GM23338 (cell line): ENCODE results near the gene B4GALT1. TPM values are rescaled to one million over a fixed set of nuclear protein-coding genes. Genes with fewer than 3 reads are reported as not detected.
A peak's percentile ranks its signal among the peaks of the same experiment; 100 is the strongest.

Source experiments
- ATAC-seq: fragments of 200-7000 bp; cut with Tn5 transposase; 3 replicates; pipeline ENCODE4 v1.9.1; 2020
- DNase-seq: peaks from one replicate; pipeline ENCODE4 v3.0.0-alpha.2; 2015; ENCODE audit warnings: low spot score
- H2AFZ ChIP-seq: fragments of 200-600 bp; sonication (generic); 2 replicates; pipeline ENCODE4 v1.8.0; 2016; ENCODE audit warnings: antibody characterized with exemption, mild to moderate bottlenecking, moderate library complexity
- H3F3A ChIP-seq: fragments of 200-600 bp; sonication (generic); replicated peaks from 2 replicates; pipeline ENCODE4 v1.8.0; 2017; ENCODE audit warnings: antibody characterized with exemption, mixed run types, low read depth
- H3K27ac ChIP-seq: fragments of 200-600 bp; sonication (generic); 2 replicates; pipeline ENCODE4 v1.6.1; 2016; ENCODE audit warnings: low read depth
- H3K27me3 ChIP-seq: fragments of 200-600 bp; sonication (generic); 2 replicates; pipeline ENCODE4 v1.8.0; 2016; ENCODE audit warnings: mild to moderate bottlenecking, mixed run types, moderate library complexity; ENCODE audit not compliant: insufficient read depth
- H3K36me3 ChIP-seq: fragments of 200-600 bp; sonication (generic); 2 replicates; pipeline ENCODE4 v1.8.0; 2016; ENCODE audit warnings: mild to moderate bottlenecking; ENCODE audit not compliant: insufficient read depth
- H3K4me1 ChIP-seq: fragments of 200-600 bp; sonication (generic); 2 replicates; pipeline ENCODE4 v1.8.0; 2016; ENCODE audit warnings: mild to moderate bottlenecking, moderate library complexity; ENCODE audit not compliant: insufficient read depth
- H3K4me2 ChIP-seq: fragments of 200-600 bp; sonication (generic); 2 replicates; pipeline ENCODE4 v1.7.1; 2017; ENCODE audit warnings: mixed run types
- H3K4me3 ChIP-seq: fragments of 200-600 bp; sonication (generic); 2 replicates; pipeline ENCODE4 v1.6.1; 2016; ENCODE audit warnings: mixed run types
- H3K79me2 ChIP-seq: fragments of 200-600 bp; sonication (generic); replicated peaks from 2 replicates; pipeline ENCODE4 v1.8.0; 2017; ENCODE audit warnings: mild to moderate bottlenecking; ENCODE audit not compliant: insufficient read depth
- H3K9me2 ChIP-seq: fragments of 200-600 bp; sonication (generic); 2 replicates; pipeline ENCODE4 v1.8.0; 2017; ENCODE audit not compliant: insufficient read depth
- H4K20me1 ChIP-seq: fragments of 200-600 bp; sonication (generic); replicated peaks from 2 replicates; pipeline ENCODE4 v1.8.0; 2017; ENCODE audit warnings: mild to moderate bottlenecking; ENCODE audit not compliant: insufficient read depth
- H3K27ac Mint-ChIP-seq: 2 replicates; pipeline ENCODE4 v1.8.0; 2020; ENCODE audit warnings: inconsistent platforms, mild to moderate bottlenecking, moderate library complexity, mixed read lengths
- H3K27me3 Mint-ChIP-seq: 3 replicates; pipeline ENCODE4 v1.8.0; 2022; ENCODE audit warnings: low read depth, mild to moderate bottlenecking, moderate library complexity, mixed read lengths, inconsistent platforms; ENCODE audit not compliant: insufficient read depth, poor library complexity
- H3K36me3 Mint-ChIP-seq: 3 replicates; pipeline ENCODE4 v1.8.0; 2021; ENCODE audit warnings: low read depth, mild to moderate bottlenecking, inconsistent platforms, moderate library complexity, mixed read lengths
- H3K4me1 Mint-ChIP-seq: 3 replicates; pipeline ENCODE4 v1.8.0; 2020; ENCODE audit warnings: mild to moderate bottlenecking, inconsistent platforms, mixed read lengths
- H3K4me3 Mint-ChIP-seq: 3 replicates; pipeline ENCODE4 v1.8.0; 2021; ENCODE audit warnings: moderate library complexity, mild to moderate bottlenecking, inconsistent platforms, mixed read lengths
- H3K9me3 Mint-ChIP-seq: 3 replicates; pipeline ENCODE4 v1.8.0; 2020; ENCODE audit warnings: moderate library complexity, mild to moderate bottlenecking, inconsistent platforms, mixed read lengths
- CREB1 ChIP-seq: fragments of 250-450 bp; sonication (Bioruptor Pico); IDR thresholded peaks from 2 replicates; pipeline ENCODE4 v1.5.0; 2020; ENCODE audit warnings: low read depth, mild to moderate bottlenecking, moderate library complexity
- EZH2 ChIP-seq: fragments of 200-600 bp; sonication (generic); IDR thresholded peaks from one replicate; pipeline ENCODE4 v1.8.0; 2017; ENCODE audit warnings: antibody characterized with exemption, mild to moderate bottlenecking, low read depth; ENCODE audit not compliant: unreplicated experiment
- EZH2phosphoT487 ChIP-seq: fragments of 200-600 bp; sonication (generic); IDR thresholded peaks from one replicate; pipeline ENCODE4 v1.8.1; 2018; ENCODE audit warnings: antibody characterized with exemption; ENCODE audit not compliant: unreplicated experiment
- JUNB ChIP-seq: IDR thresholded peaks from one replicate; pipeline ENCODE4 v1.6.1; 2016; ENCODE audit warnings: antibody characterized with exemption; ENCODE audit not compliant: unreplicated experiment
- NANOG ChIP-seq: IDR thresholded peaks from 2 replicates; pipeline ENCODE4 v1.6.1; 2016; ENCODE audit warnings: antibody characterized with exemption, borderline replicate concordance
- POLR2AphosphoS5 ChIP-seq: IDR thresholded peaks from 2 replicates; pipeline ENCODE4 v1.6.1; 2016; ENCODE audit warnings: antibody characterized with exemption, low read depth
- STAT1 ChIP-seq: IDR thresholded peaks from one replicate; pipeline ENCODE4 v1.6.1; 2016; ENCODE audit warnings: antibody characterized with exemption; ENCODE audit not compliant: unreplicated experiment
- ZNF114 ChIP-seq: fragments of 250-450 bp; sonication (Bioruptor Pico); IDR thresholded peaks from 2 replicates; pipeline ENCODE4 v1.5.0; 2020; ENCODE audit warnings: mild to moderate bottlenecking, moderate library complexity
- ZNF331 ChIP-seq: fragments of 250-450 bp; sonication (Bioruptor Pico); IDR thresholded peaks from 2 replicates; pipeline ENCODE4 v1.5.0; 2020; ENCODE audit warnings: low read depth, mild to moderate bottlenecking, moderate library complexity
- polyA plus RNA-seq: library from polyadenylated mRNA; unstranded; fragments of >200 nt; fragmentation: Nextera tagmentation; extraction: Ambion mirVana; gene quantifications from 2 replicates; pipeline ENCODE4 v1.2.1, GENCODE V29; 2016
- total RNA-seq: library from RNA; depleted of rRNA; stranded (reverse); fragments of >200 nt; shearing (Covaris generic); gene quantifications from 2 replicates; pipeline ENCODE4 v1.2.3, GENCODE V29; 2014
- TF ChIP-seq, protein P1 (sequence below), 2 experiments: fragments of 200-600 bp in 1 of 2; sonication (generic) in 1 of 2; conservative IDR thresholded peaks; 2 replicates each; pipeline versions ENCODE4 v1.5.1 to v1.6.1; 2016 to 2017; ENCODE audit warnings: antibody characterized with exemption in 2 of 2, low read depth in 2 of 2, mild to moderate bottlenecking in 2 of 2, moderate library complexity in 1 of 2
- TF ChIP-seq, protein P2 (sequence below): IDR thresholded peaks from 2 replicates; pipeline ENCODE4 v1.6.1; 2016; ENCODE audit warnings: antibody characterized with exemption
- TF ChIP-seq, protein P3 (sequence below): IDR thresholded peaks from one replicate; pipeline ENCODE4 v1.6.1; 2018; ENCODE audit warnings: antibody characterized with exemption; ENCODE audit not compliant: unreplicated experiment

Gene B4GALT1
- total and polyA plus RNA-seq, 2 experiments from 2014 or later: 6.3 to 15.8 TPM

DNA sequence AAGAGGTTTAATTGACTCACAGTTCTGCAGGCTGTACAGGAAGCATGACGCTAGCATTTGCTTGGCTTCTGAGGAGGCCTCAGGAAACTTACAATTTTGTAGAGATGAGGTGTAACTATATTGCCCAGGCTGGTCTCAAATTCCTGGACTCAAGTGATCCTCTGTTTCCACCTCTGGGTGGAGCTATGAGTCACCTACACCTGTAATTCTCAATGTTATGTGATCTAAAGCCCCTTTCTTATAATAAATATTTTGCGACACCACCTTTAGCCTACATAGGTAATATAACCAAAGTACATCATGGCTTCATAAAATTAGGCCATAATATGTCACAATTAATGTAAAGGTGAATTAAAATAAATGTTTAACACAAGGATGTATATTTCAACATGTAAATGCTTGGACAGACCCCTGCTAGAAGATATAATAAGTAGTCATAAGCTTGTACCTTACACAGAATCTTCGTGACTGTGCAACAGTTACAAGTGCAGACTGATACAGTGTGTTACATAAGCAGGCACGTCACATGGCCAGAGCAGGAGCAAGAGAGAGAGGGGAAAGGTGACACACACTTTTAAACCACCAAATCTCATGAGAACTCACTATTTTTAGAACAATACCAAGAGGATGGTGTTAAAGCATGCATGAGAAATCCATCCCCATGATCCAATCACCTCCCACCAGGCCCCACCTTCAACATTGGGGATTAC is 43.0 kb upstream of the B4GALT1 start:
- TF ChIP-seq POLR2AphosphoS5 (no peak), JUNB (no peak), EZH2 (no peak)
- TF ChIP-seq, protein P1, sequence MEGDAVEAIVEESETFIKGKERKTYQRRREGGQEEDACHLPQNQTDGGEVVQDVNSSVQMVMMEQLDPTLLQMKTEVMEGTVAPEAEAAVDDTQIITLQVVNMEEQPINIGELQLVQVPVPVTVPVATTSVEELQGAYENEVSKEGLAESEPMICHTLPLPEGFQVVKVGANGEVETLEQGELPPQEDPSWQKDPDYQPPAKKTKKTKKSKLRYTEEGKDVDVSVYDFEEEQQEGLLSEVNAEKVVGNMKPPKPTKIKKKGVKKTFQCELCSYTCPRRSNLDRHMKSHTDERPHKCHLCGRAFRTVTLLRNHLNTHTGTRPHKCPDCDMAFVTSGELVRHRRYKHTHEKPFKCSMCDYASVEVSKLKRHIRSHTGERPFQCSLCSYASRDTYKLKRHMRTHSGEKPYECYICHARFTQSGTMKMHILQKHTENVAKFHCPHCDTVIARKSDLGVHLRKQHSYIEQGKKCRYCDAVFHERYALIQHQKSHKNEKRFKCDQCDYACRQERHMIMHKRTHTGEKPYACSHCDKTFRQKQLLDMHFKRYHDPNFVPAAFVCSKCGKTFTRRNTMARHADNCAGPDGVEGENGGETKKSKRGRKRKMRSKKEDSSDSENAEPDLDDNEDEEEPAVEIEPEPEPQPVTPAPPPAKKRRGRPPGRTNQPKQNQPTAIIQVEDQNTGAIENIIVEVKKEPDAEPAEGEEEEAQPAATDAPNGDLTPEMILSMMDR (conservative IDR thresholded peaks at IDR 0.05; ENCODE audit: low read depth in 2 of 2): peak; percentile 11 to 30; a peak in 1 of 4 replicates
- TF ChIP-seq, protein P2, sequence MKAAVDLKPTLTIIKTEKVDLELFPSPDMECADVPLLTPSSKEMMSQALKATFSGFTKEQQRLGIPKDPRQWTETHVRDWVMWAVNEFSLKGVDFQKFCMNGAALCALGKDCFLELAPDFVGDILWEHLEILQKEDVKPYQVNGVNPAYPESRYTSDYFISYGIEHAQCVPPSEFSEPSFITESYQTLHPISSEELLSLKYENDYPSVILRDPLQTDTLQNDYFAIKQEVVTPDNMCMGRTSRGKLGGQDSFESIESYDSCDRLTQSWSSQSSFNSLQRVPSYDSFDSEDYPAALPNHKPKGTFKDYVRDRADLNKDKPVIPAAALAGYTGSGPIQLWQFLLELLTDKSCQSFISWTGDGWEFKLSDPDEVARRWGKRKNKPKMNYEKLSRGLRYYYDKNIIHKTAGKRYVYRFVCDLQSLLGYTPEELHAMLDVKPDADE: no peak
- Mint-ChIP-seq H3K27me3 (no peaks in the 10 kb centered on the region), H3K4me1 (peaks cover 12% of the 10 kb centered on the region), H3K4me3 (no peak overlapping the region), H3K36me3 (no peaks in the 10 kb centered on the region), H3K27ac (no peak overlapping the region), H3K9me3 (no peaks in the 10 kb centered on the region)
- DNase-seq: no peak
- Histone ChIP-seq H3K4me3 (no peak overlapping the region), H3K36me3 (no peaks in the 10 kb centered on the region), H3K27ac (no peak overlapping the region), H4K20me1 (no peaks in the 10 kb centered on the region), H3F3A (no peaks in the 10 kb centered on the region), H3K9me2 (peaks cover 6% of the 10 kb centered on the region; the same call in 1 of the 2 replicates), H2AFZ (no peak overlapping the region), H3K4me2 (no peak overlapping the region), H3K27me3 (no peaks in the 10 kb centered on the region), H3K79me2 (no peaks in the 10 kb centered on the region), H3K4me1 (no peaks in the 10 kb centered on the region)
- ATAC-seq: no peak

DNA sequence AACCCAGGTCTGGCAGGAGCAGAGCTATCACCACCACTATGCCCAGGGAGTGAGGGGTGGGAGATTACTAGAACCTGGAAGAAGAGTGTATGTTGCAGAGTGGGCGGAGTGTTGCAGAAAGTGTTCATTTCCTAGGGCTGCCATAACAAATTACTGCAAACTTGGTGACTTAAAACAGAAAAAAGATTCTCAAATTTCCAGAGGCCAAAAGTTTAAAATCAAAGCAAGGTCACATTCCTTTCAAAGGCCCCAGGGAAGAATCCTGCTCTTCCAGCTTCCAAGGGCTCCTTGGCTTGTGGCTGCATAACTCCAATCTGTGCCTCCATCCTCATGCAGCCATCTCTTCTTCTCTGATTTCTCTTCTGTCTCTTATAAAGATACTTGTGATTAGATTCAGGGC is 42.3 kb upstream of the B4GALT1 start:
- ATAC-seq: no peak
- H3K79me2 ChIP-seq: no peaks in the 10 kb centered on the region
- no peaks in the 10 kb centered on the region for H3K4me1 ChIP-seq
- H3K4me1 Mint-ChIP-seq: peaks cover 12% of the 10 kb centered on the region
- no peaks in the 10 kb centered on the region for H3K36me3 Mint-ChIP-seq
- no peak overlapping the region for H3K4me2 ChIP-seq
- H3K4me3 Mint-ChIP-seq: no peak overlapping the region
- H3K27me3 Mint-ChIP-seq: no peaks in the 10 kb centered on the region
- H3K9me2 ChIP-seq: peaks cover 6% of the 10 kb centered on the region; the same call in 1 of the 2 replicates
- H3K27ac ChIP-seq: no peak overlapping the region
- no peaks in the 10 kb centered on the region for H3K36me3 ChIP-seq
- no peak overlapping the region for H3K27ac Mint-ChIP-seq
- H3K9me3 Mint-ChIP-seq: no peaks in the 10 kb centered on the region
- no peak overlapping the region for H3K4me3 ChIP-seq
- DNase-seq: no peak
- no peaks in the 10 kb centered on the region for H3F3A ChIP-seq
- H2AFZ ChIP-seq: no peak overlapping the region
- no peaks in the 10 kb centered on the region for H3K27me3 ChIP-seq
- no peaks in the 10 kb centered on the region for H4K20me1 ChIP-seq
- TF ChIP-seq, protein P2: no peak
- TF ChIP-seq ZNF114 (CRISPR knock-in tag): no peak
- TF ChIP-seq CREB1 (CRISPR knock-in tag): no peak
- TF ChIP-seq POLR2AphosphoS5: no peak
- TF ChIP-seq JUNB: no peak
- no peak for TF ChIP-seq EZH2phosphoT487
- TF ChIP-seq, protein P1 (conservative IDR thresholded peaks at IDR 0.05; ENCODE audit: low read depth in 2 of 2): no peak
- TF ChIP-seq STAT1: no peak
- TF ChIP-seq ZNF331 (CRISPR knock-in tag): no peak
- no peak for TF ChIP-seq EZH2
- TF ChIP-seq, protein P3, sequence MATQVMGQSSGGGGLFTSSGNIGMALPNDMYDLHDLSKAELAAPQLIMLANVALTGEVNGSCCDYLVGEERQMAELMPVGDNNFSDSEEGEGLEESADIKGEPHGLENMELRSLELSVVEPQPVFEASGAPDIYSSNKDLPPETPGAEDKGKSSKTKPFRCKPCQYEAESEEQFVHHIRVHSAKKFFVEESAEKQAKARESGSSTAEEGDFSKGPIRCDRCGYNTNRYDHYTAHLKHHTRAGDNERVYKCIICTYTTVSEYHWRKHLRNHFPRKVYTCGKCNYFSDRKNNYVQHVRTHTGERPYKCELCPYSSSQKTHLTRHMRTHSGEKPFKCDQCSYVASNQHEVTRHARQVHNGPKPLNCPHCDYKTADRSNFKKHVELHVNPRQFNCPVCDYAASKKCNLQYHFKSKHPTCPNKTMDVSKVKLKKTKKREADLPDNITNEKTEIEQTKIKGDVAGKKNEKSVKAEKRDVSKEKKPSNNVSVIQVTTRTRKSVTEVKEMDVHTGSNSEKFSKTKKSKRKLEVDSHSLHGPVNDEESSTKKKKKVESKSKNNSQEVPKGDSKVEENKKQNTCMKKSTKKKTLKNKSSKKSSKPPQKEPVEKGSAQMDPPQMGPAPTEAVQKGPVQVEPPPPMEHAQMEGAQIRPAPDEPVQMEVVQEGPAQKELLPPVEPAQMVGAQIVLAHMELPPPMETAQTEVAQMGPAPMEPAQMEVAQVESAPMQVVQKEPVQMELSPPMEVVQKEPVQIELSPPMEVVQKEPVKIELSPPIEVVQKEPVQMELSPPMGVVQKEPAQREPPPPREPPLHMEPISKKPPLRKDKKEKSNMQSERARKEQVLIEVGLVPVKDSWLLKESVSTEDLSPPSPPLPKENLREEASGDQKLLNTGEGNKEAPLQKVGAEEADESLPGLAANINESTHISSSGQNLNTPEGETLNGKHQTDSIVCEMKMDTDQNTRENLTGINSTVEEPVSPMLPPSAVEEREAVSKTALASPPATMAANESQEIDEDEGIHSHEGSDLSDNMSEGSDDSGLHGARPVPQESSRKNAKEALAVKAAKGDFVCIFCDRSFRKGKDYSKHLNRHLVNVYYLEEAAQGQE: no peak
- TF ChIP-seq NANOG: no peak
